Upper lobe of left lung (tissue), 6 donors: ENCODE results near the gene MBD5. TPM values are rescaled to one million over a fixed set of nuclear protein-coding genes. Genes with fewer than 3 reads are reported as not detected.

Source experiments
- ATAC-seq, 2 donors: fragments of 200-7000 bp; cut with Tn5 transposase; one replicate each; pipeline ENCODE4 v1.9.1; 2022; ENCODE audit warnings: mild to moderate bottlenecking in 2 of 2, moderate library complexity in 2 of 2; ENCODE audit not compliant: low FRiP score in 2 of 2
- DNase-seq, 2 donors: peaks; one replicate each; pipeline ENCODE4 v3.0.0-alpha.2; 2019 to 2020
- H3K27ac ChIP-seq, 4 donors: fragments of 200-600 bp; sonication (generic); one replicate each; pipeline ENCODE4 v1.5.1; 2016 to 2019
- H3K27me3 ChIP-seq, 4 donors: fragments of 200-600 bp; sonication (generic); one replicate each; pipeline ENCODE4 v1.5.1; 2017 to 2019
- H3K36me3 ChIP-seq, 4 donors: fragments of 200-600 bp; sonication (generic); one replicate each; pipeline ENCODE4 v1.5.1; 2016 to 2019
- H3K4me1 ChIP-seq, 4 donors: fragments of 200-600 bp; sonication (generic); one replicate each; pipeline ENCODE4 v1.5.1; 2018 to 2019
- H3K4me3 ChIP-seq, 4 donors: fragments of 200-600 bp; sonication (generic); one replicate each; pipeline ENCODE4 v1.5.1; 2017 to 2019; ENCODE audit warnings: mild to moderate bottlenecking in 2 of 4, moderate library complexity in 1 of 4
- H3K9me3 ChIP-seq, 4 donors: fragments of 200-600 bp; sonication (generic); one replicate each; pipeline ENCODE4 v1.5.1; 2018 to 2019
- EP300 ChIP-seq, 4 donors: sonication (generic); formaldehyde crosslinking; IDR thresholded peaks; one replicate each; pipeline ENCODE4 v1.5.1; 2017; ENCODE audit warnings: antibody characterized with exemption in 4 of 4, control low read depth in 2 of 4
- POLR2A ChIP-seq, 4 donors: fragments of 450-650 bp; IDR thresholded peaks; one replicate each; pipeline ENCODE4 v1.5.1; 2016 to 2017; ENCODE audit warnings: antibody characterized with exemption in 4 of 4, mild to moderate bottlenecking in 2 of 4
- POLR2AphosphoS5 ChIP-seq, 2 donors: sonication (generic); formaldehyde crosslinking; IDR thresholded peaks; one replicate each; pipeline ENCODE4 v1.5.1; 2017; ENCODE audit warnings: antibody characterized with exemption in 2 of 2
- WGBS, 2 donors: methylation state at CpG; one replicate each; pipeline ENCODE4 v1.1.5; 2017 to 2018; 5-methylcytosine and 5-hydroxymethylcytosine counted together
- total RNA-seq, 6 donors: library from RNA; depleted of rRNA in 4 of 6; stranded (reverse); fragments of >200 nt in 4 of 6; gene quantifications; one replicate each; pipeline versions ENCODE4 v1.1.0 to v1.2.1, GENCODE V29; 2016 to 2021
- TF ChIP-seq, protein P1 (sequence below), 6 experiments: fragments of 450-650 bp in 4 of 6; fragments of 200-600 bp in 2 of 6; sonication (generic) in 2 of 6; IDR thresholded peaks; one replicate each; pipeline ENCODE4 v1.5.1; 2016 to 2019; ENCODE audit warnings: antibody characterized with exemption in 6 of 6
- donor health status: DM: no; HTN: no; CAD: no; lungs with moderate emphysema.
- donor health status: DM: no; HTN: yes; CAD: no; lungs with severe emphysema.

MBD5 gene
- total RNA-seq, 6 donors from 2014 or later: 22.6 to 99.5 (median 27.5) TPM

DNA sequence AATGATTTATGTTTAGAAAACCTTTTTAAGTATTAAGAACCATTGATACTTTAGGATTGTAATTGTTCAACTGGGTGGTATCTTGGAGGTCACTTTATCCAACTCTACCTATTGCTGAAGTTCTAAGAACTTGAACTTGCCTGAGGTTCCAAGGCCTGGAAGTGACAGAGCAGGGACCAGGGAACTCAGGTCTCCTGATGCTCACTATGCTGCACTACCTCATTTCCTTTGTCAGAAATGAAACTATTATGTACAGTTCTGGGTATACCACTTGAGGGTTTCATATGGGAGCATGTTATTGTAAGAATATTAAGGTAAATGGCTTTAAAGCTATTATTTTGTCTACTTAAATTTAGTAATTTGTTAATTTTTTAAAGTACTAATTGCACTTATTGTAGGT lies 3.0 kb downstream of the MBD5 start:
- DNase-seq: no peak
- Histone ChIP-seq H3K27me3 (no peaks in the 10 kb centered on the region), H3K4me1 (peaks cover 25 to 41% (median 31%) of the 10 kb centered on the region in 4 donors), H3K4me3 (no peak overlapping the region), H3K36me3 (peaks cover 0 to 5% (median 0%) of the 10 kb centered on the region in 4 donors), H3K9me3 (no peaks in the 10 kb centered on the region), H3K27ac (no peak overlapping the region)
- no peak for TF ChIP-seq EP300 (IDR thresholded peaks at IDR 0.05)
- no peak for TF ChIP-seq POLR2AphosphoS5 (IDR thresholded peaks at IDR 0.05)
- TF ChIP-seq POLR2A (IDR thresholded peaks at IDR 0.05): no peak
- TF ChIP-seq, protein P1, sequence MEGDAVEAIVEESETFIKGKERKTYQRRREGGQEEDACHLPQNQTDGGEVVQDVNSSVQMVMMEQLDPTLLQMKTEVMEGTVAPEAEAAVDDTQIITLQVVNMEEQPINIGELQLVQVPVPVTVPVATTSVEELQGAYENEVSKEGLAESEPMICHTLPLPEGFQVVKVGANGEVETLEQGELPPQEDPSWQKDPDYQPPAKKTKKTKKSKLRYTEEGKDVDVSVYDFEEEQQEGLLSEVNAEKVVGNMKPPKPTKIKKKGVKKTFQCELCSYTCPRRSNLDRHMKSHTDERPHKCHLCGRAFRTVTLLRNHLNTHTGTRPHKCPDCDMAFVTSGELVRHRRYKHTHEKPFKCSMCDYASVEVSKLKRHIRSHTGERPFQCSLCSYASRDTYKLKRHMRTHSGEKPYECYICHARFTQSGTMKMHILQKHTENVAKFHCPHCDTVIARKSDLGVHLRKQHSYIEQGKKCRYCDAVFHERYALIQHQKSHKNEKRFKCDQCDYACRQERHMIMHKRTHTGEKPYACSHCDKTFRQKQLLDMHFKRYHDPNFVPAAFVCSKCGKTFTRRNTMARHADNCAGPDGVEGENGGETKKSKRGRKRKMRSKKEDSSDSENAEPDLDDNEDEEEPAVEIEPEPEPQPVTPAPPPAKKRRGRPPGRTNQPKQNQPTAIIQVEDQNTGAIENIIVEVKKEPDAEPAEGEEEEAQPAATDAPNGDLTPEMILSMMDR (IDR thresholded peaks at IDR 0.05): no peak
- no peak for ATAC-seq

DNA sequence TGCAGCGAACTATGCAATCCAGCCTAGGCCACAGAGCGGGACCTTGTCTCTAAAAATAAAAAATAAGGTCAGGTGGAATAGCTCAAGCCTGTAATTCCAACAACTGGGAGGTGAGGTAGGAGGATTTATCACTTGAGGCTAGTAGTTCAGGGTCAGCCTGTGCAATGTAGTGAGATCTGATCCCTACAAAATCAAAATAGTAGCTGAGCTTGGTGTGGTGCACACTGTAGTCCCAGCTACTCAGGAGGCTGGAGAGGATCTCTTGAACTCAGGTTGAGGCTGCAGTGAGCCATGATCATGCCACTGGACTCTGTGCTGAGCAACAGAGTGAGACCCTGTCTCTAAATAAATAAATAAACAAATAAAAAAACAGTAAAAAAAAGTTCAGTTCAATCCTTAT lies 5.7 kb downstream of the MBD5 start:
- TF ChIP-seq, protein P1 (IDR thresholded peaks at IDR 0.05): no peak
- no peak for TF ChIP-seq EP300 (IDR thresholded peaks at IDR 0.05)
- TF ChIP-seq POLR2AphosphoS5 (IDR thresholded peaks at IDR 0.05): no peak
- no peak for TF ChIP-seq POLR2A (IDR thresholded peaks at IDR 0.05)
- no peak overlapping the region for H3K4me3 ChIP-seq
- H3K27ac ChIP-seq: no peak overlapping the region
- DNase-seq (no peak), ATAC-seq (no peak)
- no peaks in the 10 kb centered on the region for H3K9me3 ChIP-seq
- WGBS, 2 donors: 89 to 94% methylated on average over 2 of the region's 2 CpGs
- peaks cover 17 to 27% (median 26%) of the 10 kb centered on the region in 4 donors for H3K4me1 ChIP-seq
- peaks cover 0 to 5% (median 0%) of the 10 kb centered on the region in 4 donors for H3K36me3 ChIP-seq
- H3K27me3 ChIP-seq: no peaks in the 10 kb centered on the region

DNA sequence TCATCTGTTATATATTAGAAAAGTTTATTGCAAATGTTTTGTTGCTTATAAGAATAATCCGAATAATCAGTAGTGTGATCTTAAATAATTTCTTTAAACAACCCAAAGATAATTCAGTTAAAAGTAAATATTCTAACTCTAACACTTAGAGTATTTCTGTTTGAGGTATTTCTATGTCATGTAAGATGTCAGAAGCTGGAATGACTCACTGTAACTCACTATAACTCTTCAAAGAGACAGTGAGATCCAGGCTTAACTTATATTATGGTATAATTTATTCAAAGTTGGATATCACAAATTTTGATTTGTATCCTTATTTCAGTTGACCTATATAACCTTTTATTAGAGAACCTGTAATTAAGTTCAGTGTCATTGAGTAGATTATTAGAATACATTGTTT lies 6.9 kb downstream of the MBD5 start:
- no peaks in the 10 kb centered on the region for H3K27me3 ChIP-seq
- no peak overlapping the region for H3K27ac ChIP-seq
- no peak overlapping the region for H3K4me3 ChIP-seq
- peaks cover 0 to 5% (median 0%) of the 10 kb centered on the region in 4 donors for H3K36me3 ChIP-seq
- TF ChIP-seq POLR2A (IDR thresholded peaks at IDR 0.05): no peak
- TF ChIP-seq EP300 (IDR thresholded peaks at IDR 0.05): no peak
- TF ChIP-seq, protein P1 (IDR thresholded peaks at IDR 0.05): no peak
- no peak for TF ChIP-seq POLR2AphosphoS5 (IDR thresholded peaks at IDR 0.05)
- WGBS, 2 donors: 85 to 86% methylated on average over 1 of the region's 1 CpG
- ATAC-seq: no peak
- H3K9me3 ChIP-seq: no peaks in the 10 kb centered on the region
- H3K4me1 ChIP-seq: peaks cover 11 to 22% (median 15%) of the 10 kb centered on the region in 4 donors
- DNase-seq: no peak

DNA sequence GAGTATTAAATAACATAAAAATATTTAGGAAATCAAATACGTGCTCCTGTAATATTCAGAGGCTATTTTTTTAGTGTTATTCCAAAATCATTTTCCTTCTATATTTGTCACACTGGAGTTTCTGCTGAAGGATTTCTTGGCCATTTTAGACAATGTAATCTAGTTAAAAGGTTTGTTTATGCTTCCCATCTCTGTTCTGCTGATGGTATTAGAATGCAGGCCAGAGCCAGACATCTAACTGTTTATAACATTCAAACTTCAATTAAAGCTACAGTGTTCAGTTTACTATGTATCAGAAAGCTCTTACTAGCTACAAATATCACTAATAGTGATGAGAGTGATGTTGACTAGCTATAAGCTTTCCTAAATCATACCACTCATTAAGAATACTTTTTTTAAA lies 7.9 kb downstream of the MBD5 start:
- H3K4me1 ChIP-seq: peaks cover 6 to 19% (median 9%) of the 10 kb centered on the region in 4 donors
- no peak overlapping the region for H3K27ac ChIP-seq
- no peak for ATAC-seq
- H3K27me3 ChIP-seq: no peaks in the 10 kb centered on the region
- H3K36me3 ChIP-seq: peaks cover 0 to 5% (median 0%) of the 10 kb centered on the region in 4 donors
- no peak for DNase-seq
- TF ChIP-seq, protein P1 (IDR thresholded peaks at IDR 0.05): no peak
- TF ChIP-seq POLR2AphosphoS5 (IDR thresholded peaks at IDR 0.05) (no peak), EP300 (IDR thresholded peaks at IDR 0.05) (no peak), POLR2A (IDR thresholded peaks at IDR 0.05) (no peak)
- H3K9me3 ChIP-seq: no peaks in the 10 kb centered on the region
- H3K4me3 ChIP-seq: no peak overlapping the region
- 50 to 68% methylated on average over 1 of the region's 1 CpG for WGBS, 2 donors

- Histone ChIP-seq H3K4me1 (peaks cover 0 to 12% (median 5%) of the 10 kb centered on the region in 4 donors), H3K27ac (no peak overlapping the region), H3K9me3 (no peaks in the 10 kb centered on the region), H3K4me3 (no peak overlapping the region), H3K27me3 (no peaks in the 10 kb centered on the region), H3K36me3 (peaks cover 0 to 3% (median 0%) of the 10 kb centered on the region in 4 donors)
- DNase-seq: no peak
- TF ChIP-seq, protein P1 (IDR thresholded peaks at IDR 0.05): no peak
- TF ChIP-seq POLR2AphosphoS5 (IDR thresholded peaks at IDR 0.05): no peak
- TF ChIP-seq POLR2A (IDR thresholded peaks at IDR 0.05): no peak
- TF ChIP-seq EP300 (IDR thresholded peaks at IDR 0.05): no peak
- ATAC-seq: no peak
Observed at GRCh38 chr2:148031152-148031551, 10.3 kb downstream of the MBD5 start.
